Stimulated activated CD4-positive, alpha-beta T cell treated with anti-CD3 and anti-CD28 coated beads, Interleukin-12 subunit alpha, Interleukin-12 subunit beta, amount 100 ng/mL, for 4 hours (primary cell): ENCODE results near the gene PBX2.
"Not testable (repeated sequence)": the region's sequence is repeated elsewhere in the genome, so short reads cannot be mapped to it uniquely, and the experiment has no call there.

Experiments
- DNase-seq: peaks from one replicate; pipeline ENCODE4 v3.0.0-alpha.2; 2020

Gene PBX2

DNA sequence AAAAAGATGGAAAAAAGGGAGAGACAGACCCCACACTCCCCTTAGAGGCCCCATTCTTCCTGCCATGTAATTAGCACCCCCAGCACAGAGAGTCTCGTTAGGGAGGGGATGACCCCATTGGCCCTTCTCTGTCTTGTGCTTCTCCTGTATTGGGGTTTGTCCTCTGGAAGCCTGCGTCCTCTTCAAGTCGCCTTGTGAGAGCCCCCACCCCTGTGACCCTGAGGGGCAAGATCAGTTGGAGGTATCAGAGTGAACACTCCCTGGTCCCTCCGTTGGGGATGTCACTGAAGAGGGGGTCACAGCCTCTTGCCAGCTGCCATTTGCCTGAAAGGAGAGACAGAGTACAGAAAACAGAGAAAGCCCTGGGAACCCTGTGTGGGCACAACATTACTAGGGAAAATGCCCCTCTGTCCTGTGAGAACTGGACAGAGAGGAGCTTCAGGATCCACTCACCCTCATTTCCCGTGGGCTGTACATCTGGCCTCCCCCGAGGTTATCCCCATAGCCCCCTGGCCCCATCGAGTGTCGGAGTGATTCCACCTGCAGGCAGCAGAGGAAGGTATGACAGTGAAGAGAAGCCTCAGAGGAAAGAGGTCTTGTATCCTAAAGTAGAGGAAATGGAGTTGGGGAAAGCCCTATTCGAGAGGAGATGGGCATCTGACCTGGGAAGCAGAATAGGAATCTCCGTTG is 3.7 kb downstream of the PBX2 start:
- DNase-seq: not testable (repeated sequence)

GRCh38 chr6:32185681-32186131 is 4.3 kb downstream of the PBX2 start:
- peak; percentile 51 for DNase-seq

DNA sequence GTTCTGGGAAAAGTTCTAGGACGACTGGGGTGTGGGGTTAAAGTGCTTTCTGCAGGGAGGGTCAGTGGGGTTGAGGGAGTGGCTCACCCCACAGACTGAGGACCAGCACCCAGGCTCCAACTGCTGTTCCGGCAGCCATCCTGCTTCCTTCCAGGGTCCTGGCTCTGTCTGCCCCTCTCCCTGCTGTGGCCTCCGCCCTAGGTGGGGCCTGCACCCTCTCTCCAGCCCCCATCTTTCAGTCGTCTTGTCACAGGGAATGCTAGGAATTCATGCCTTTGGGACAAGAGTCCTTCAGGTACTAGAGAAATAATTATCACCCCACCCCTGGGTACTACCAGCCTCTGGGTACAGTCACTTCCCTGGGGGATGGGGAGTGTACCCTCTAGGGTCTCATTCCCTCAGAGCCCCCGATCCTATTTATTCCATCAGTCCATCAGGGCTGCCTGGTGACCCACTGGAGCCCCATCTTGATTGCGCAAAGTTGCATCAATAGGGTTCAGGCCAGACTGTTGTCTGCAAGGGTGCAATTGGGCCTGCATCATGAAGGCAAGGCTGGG is 5.8 kb downstream of the PBX2 start, which contains the start of gene AGER:
Gene AGER (minus strand): TSS at position 170 of the 557 bp plus-strand sequence. CDS start 31 bp downstream, at position 139.
- no peak for DNase-seq

- no peak for DNase-seq
Observed at GRCh38 chr6:32183483-32184083, 6.4 kb downstream of the PBX2 start.

DNA sequence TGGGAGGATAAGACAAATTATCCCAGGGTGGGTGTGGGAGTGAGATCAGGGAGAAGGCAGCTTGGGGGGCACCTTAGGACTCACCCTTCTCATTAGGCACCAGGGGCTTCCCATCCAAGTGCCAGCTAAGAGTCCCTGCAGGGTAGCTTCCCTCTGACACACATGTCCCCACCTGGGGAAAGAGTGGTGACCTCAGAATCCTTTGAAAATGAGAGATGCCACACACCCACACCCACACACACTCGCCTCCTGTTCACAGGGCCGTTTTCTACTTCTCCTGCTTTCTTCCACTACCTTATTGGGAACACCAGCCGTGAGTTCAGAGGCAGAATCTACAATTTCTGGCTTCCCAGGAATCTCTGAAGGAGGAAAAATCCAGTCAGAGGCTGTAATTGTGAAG is 7.0 kb downstream of the PBX2 start:
- DNase-seq: no peak

DNA sequence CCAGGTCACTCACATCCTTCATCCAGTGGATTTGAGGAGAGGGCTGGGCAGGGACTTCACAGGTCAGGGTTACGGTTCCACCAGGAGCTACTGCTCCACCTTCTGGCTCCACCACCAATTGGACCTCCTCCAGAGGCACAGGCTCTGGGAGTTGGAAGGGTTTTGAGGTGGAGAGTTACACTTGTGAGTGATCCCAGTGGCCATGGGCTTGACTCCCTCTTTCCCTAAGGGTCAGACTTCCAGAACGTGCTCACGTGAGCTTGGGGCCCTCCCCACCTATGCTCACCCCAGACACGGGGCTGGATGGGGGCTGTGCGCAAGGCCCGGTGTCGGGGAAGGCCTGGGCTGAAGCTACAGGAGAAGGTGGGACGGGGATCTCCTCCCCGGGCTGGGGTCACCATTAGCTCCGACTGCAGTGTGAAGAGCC is 7.4 kb downstream of the PBX2 start:
- no peak for DNase-seq

DNA sequence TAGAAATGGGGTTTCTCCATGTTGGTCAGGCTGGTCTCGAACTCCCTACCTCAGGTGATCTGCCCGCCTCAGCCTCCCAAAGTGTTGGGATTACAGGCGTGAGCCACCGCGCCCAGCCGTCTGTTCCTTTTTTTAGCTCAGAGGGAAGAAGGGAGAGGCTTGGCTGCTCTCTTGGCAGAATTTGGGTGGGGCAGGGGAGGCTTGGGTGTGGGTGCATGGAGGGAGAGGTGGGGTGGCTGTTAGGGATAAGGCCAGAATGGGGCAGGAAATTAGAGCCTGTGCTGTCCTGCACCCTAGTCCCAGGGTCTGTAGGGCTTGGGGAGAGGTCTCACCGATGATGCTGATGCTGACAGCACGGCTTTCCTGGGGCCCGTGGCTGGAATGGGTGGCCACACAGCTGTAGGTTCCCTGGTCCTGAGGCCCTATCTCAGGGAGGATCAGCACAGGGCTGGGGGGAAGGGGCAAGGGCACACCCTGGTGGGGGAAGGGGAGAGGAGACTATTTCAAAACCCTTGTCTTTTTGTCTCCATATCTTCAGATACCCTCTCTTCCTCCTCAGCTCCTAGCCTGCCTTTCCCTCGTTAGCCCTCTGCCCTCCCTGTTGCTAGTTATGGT is 8.0 kb downstream of the PBX2 start:
- no peak for DNase-seq

GRCh38 chr6:32181148-32181702 is 8.8 kb downstream of the PBX2 start:
- no peak for DNase-seq

GRCh38 chr6:32179766-32180405 is 10.1 kb downstream of the PBX2 start:
- no peak for DNase-seq

GRCh38 chr6:32178547-32179440 is 11.2 kb downstream of the PBX2 start:
- DNase-seq: no peak

DNA sequence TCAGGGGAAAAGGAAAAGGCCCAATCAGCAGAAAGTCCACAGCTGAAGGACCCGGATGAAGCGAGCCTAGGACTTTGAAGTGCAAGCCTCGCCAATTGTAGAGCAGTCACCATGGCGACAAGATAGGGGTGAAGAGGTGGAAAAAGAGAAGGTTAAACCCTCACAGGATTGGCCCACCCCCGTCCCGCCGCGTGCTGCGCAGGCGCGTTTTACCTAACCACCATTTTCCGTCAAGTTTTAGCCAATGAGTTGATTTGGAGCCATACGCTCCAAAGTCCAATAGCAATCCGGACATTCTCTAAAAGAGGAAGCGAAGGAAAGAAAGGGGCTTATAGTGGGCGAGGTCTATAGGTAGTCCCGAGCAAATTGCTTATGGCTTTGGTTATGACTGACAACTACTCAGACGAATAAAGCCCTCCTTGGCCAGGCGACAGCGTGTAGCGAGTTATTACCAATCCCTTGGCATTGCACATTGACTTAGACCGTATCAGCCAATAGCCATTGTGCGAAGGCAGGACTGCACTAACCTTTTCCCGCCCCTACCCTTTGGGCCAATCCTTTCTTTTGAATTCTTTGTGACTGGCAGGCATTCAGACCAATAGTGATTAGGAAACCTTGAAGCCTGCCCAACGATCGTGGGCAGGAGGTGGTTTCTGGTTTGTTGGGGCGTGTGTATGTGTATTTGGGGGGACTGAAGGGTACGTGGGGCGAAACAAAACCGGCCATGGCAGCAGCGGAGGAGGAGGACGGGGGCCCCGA is 12.0 kb downstream of the PBX2 start, which contains the start of gene RNF5:
Gene RNF5 (plus strand): TSS at position 618 of the 759 bp plus-strand sequence. CDS start 107 bp downstream, at position 725.
- peak; percentile 82 for DNase-seq

DNA sequence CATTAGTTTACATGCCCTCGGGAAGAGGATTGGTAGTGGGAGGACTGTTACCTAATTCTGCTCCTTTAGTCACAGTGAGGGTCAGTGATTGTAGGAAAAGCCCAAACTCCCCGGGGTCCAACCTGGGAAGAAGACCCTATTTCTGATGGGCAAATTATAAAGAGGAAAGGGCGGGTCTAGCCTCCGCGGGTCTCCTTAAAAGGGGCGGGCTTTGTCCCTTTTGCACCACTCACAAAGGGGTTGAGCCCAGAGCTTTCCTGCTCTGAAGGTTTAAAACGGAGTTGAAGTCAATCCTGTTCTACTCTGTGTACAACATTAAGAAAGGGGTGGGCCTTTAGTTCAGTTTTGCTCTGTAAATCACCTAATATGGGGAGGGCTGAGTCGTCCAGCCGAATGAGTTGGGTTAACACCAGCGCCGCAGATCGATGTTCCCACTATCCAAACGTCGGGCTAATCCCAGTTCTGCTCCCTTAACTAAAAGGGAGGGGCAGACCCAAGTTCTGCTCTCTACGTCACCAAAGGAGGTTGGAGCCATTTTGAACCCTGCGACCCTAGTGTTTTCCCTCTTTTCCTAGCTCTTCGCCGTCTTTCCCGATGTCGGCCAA is 12.7 kb downstream of the PBX2 start:
- DNase-seq: no peak

DNA sequence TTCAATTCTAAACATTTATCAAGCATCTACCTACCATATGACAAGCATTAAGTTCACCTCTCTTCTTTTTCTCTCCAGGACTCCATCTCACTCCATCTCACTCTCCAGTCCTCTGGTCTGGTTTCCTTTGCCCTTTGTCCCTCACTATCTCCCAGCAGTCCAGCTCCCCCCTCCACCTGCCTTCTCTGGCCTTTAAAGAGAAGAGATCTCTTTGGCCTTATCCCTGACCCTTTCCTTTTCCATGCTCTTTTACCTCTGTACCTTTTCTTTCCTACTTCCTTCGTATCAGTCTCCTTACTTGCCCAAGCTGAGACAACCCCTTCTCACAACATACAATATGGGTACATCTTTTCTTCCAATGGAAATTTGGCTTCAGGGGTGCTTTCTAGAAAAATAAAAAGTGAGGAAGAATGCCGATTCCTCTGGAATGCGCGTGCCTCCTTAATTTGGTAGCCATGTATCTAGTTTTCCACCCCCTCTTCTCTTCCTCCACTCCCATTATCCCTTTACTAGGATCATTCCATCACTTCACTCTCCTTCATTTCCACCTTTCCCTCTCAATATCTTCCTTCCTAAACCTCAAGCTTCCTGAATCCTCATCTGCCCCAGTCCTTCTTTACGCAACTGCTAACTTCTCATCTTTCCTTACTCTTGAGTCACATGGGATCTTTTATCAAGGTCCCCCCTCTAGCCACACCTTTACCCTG is 13.4 kb downstream of the PBX2 start:
- DNase-seq: no peak

DNA sequence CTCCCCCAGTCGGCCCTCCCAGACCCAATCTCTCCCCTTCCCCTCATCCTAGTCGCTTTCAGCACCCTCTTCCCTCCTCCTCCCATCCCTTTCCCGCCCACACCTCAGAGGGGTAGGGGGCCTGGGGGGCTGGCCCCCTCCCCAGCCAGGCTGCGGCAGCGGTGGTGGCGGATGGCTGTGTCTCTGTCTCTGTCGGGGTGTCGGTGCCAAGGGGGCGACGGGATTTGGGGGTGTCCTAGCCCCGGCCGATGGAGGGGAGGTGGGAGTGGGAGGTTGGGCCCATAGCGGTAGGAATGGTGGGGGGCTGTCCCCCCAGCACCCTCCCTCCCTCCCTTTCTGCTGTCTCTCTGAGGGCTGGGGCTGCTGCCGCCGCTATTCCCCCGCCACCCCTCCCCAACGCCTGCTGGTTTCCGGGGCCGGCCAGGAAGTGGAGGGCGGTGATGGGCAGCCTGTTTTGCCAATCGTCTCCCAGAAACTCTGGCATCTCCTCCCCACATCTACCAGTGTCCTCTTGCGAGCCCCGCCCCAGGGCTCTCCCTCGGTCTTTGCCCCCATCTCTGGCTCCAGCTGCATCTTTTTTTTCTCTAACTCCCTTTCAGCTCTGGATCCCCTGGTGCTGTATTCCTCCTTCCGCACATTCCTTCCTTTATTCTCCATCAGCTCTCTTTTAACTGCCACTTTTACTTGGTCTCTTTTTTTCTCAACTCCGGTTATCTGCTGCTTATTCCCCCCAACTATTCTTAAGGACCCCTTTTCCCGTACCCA is 14.1 kb downstream of the PBX2 start, which contains the start of gene AGPAT1:
Gene AGPAT1 (minus strand): TSS at position 374 of the 765 bp plus-strand sequence. CDS start 4,588 bp downstream, outside the sequence.
- DNase-seq: peak; percentile 98

GRCh38 chr6:32175322-32175710 is 14.7 kb downstream of the PBX2 start:
- no peak for DNase-seq

DNA sequence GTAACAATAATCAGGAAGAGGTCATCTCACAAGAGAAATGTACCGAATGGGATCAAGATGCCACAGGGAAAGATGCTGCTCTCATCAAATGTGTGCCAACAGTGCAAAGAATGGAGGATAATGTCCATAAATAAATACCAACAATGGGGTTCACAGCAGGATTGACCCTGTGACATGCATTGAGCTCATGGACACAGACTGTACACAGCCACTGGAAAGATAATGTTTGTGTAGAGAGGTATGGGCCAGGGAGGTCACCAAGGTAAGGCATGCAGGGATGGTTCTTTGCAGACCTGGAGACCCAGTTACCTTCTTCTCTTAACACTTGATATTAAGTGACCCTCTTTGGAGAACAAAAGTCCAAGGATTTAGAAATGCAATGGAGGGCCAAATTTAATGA is 15.6 kb downstream of the PBX2 start:
- DNase-seq: no peak

DNA sequence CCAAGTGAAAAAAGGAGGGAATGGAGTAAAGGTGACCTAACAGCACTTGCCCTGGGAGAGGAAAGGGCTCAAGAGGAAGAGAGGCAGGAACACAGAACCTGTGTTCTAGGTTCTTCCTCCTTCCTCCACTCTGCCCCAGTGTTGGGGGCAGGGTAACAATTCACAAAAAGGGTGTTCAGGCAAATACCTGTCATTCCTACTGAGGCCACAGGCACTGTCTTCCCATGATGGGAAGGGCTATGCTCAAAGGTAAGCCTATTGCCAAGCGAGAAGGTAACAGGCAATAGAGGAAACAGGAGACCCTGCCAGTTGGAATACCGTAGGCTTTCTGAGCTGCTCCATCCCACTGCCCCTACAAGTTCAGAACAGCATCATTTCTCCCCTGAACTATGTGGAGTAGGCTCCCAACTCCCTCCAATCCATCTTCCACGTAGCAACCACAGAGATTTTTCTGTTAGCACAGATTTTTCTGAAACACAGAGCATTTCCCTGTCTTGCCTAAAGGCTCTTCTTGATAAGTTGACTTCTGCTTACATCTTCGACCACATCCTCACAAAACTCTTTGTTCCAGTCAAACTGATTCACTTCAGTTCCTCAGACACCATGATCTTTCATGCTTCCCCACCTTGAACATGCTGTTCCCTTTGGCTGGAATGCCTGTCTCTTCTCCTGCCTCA is 16.8 kb downstream of the PBX2 start:
- no peak for DNase-seq

DNA sequence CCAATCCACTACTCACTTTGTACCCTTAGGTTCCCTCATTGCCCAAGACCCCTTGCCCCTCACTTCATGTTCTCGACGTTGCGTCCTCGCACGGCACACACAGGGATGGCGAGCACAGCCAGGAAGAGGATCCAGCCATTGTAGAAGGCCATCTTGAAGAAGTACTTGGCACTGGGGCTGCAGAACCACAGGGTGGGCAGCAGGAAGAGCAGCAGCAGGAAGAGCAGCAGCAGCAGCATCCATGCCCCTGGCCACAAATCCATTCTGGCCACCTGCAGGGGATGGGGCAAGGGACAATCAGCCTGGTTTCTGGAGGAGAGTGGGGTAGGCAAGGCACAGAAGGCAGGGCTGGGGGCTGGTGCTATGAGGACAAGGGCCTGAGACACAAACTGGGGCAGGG is 18.8 kb downstream of the PBX2 start:
- DNase-seq: no peak
